HG03095 (cell line): ENCODE data around the gene MAOA.
"Not testable (repeated sequence)": the region's sequence is repeated elsewhere in the genome, so short reads cannot be mapped to it uniquely, and the experiment has no call there.

Experiments used
- ATAC-seq: cut with Tn5 transposase; IDR thresholded peaks from one replicate; pipeline ENCODE4 v1.9.1; 2021; ENCODE audit warnings: moderate library complexity; ENCODE audit not compliant: unreplicated experiment

Gene MAOA

GRCh38 chrX:43707812-43708548, 51.9 kb downstream of the MAOA start:
- no peak for ATAC-seq

- no peak for ATAC-seq
These were observed 60.0 kb downstream of the MAOA start for GRCh38 chrX:43716144-43716543.

GRCh38 chrX:43716696-43717095, 60.6 kb downstream of the MAOA start:
- ATAC-seq, result no peak

GRCh38 chrX:43717161-43717560, 61.1 kb downstream of the MAOA start:
- ATAC-seq, result no peak

- ATAC-seq, result no peak
These were observed 62.0 kb downstream of the MAOA start for GRCh38 chrX:43718081-43718480.

- ATAC-seq, result no peak
These were observed 62.4 kb downstream of the MAOA start for GRCh38 chrX:43718546-43718945.

GRCh38 chrX:43718956-43719355, 62.9 kb downstream of the MAOA start:
- no peak for ATAC-seq

GRCh38 chrX:43720082-43720481, 64.0 kb downstream of the MAOA start:
- ATAC-seq, result no peak

GRCh38 chrX:43720961-43721360, 64.9 kb downstream of the MAOA start:
- ATAC-seq, result no peak

GRCh38 chrX:43725227-43725626, 69.1 kb downstream of the MAOA start:
- ATAC-seq, result not testable (repeated sequence)

GRCh38 chrX:43727254-43727653, 71.2 kb downstream of the MAOA start:
- ATAC-seq, result not testable (repeated sequence)

GRCh38 chrX:43728002-43728401, 71.9 kb downstream of the MAOA start:
- ATAC-seq, result no peak

- no peak for ATAC-seq
These were observed 72.9 kb downstream of the MAOA start for GRCh38 chrX:43728966-43729365.

- no peak for ATAC-seq
These were observed 75.0 kb downstream of the MAOA start for GRCh38 chrX:43731086-43731485.

GRCh38 chrX:43733699-43734098, 77.6 kb downstream of the MAOA start:
- no peak for ATAC-seq

- no peak for ATAC-seq
These were observed 78.3 kb downstream of the MAOA start for GRCh38 chrX:43734444-43734843.

GRCh38 chrX:43735534-43735933, 79.4 kb downstream of the MAOA start:
- ATAC-seq, result no peak

- ATAC-seq, result no peak
These were observed 79.9 kb downstream of the MAOA start for GRCh38 chrX:43735957-43736356.

GRCh38 chrX:43741843-43742573, 85.9 kb downstream of the MAOA start:
- no peak for ATAC-seq

GRCh38 chrX:43743100-43743822, 87.2 kb downstream of the MAOA start:
- ATAC-seq, result no peak

- no peak for ATAC-seq
These were observed 88.2 kb downstream of the MAOA start for GRCh38 chrX:43744284-43744683.
